ENCODE results near the gene C1QL1. TPM values are rescaled to one million over a fixed set of nuclear protein-coding genes. Genes with fewer than 3 reads are reported as not detected.
A peak's percentile ranks its signal among the peaks of the same experiment; 100 is the strongest.

Gene C1QL1
- total and polyA plus RNA-seq, 4 donors = 0.10 to 0.57 (median 0.39) TPM

GRCh38 chr17:44988044-44988942 lies 20.2 kb upstream of the C1QL1 start:
- H3K36me3 ChIP-seq (ENCODE audit: control insufficient read depth in 4 of 4, insufficient read depth in 4 of 4, low read length in 4 of 4) = no peaks in the 10 kb centered on the region
- H3K4me3 ChIP-seq = no peak overlapping the region
- ATAC-seq (ENCODE audit: insufficient read depth, low FRiP score) (no peak), DNase-seq (no peak)
- H3K9ac ChIP-seq (ENCODE audit: insufficient read depth in 1 of 2, low read length in 2 of 2) = no peak overlapping the region
- no peak for TF ChIP-seq CTCF (IDR thresholded peaks at IDR 0.05; ENCODE audit: control extremely low read depth, extremely low read depth)
- H3K27ac ChIP-seq (ENCODE audit: low read depth in 1 of 2, low read length in 1 of 2) = no peak overlapping the region
- H3K4me1 ChIP-seq (ENCODE audit: control insufficient read depth in 5 of 5, insufficient read depth in 5 of 5, low read length in 5 of 5) = peaks cover 0 to 6% (median 2%) of the 10 kb centered on the region in 5 donors
- H3K9me3 ChIP-seq (ENCODE audit: control insufficient read depth in 4 of 4, insufficient read depth in 3 of 4, low read length in 3 of 4) = peaks cover 0 to 2% (median 0%) of the 10 kb centered on the region in 4 donors
- WGBS, 2 donors = 37 to 53% methylated on average over 34 of the region's 34 CpGs
- peaks cover 0 to 20% (median 0%) of the 10 kb centered on the region in 3 donors for H3K27me3 ChIP-seq (ENCODE audit: control insufficient read depth in 3 of 3, insufficient read depth in 3 of 3, low read length in 2 of 3)

- Histone ChIP-seq H3K4me1 (ENCODE audit: control insufficient read depth in 5 of 5, insufficient read depth in 5 of 5, low read length in 5 of 5) (peaks cover 0 to 40% (median 16%) of the 10 kb centered on the region in 5 donors), H3K27me3 (ENCODE audit: control insufficient read depth in 3 of 3, insufficient read depth in 3 of 3, low read length in 2 of 3) (peaks cover 0 to 12% (median 0%) of the 10 kb centered on the region in 3 donors), H3K4me3 (no peak overlapping the region), H3K36me3 (ENCODE audit: control insufficient read depth in 4 of 4, insufficient read depth in 4 of 4, low read length in 4 of 4) (no peaks in the 10 kb centered on the region), H3K27ac (ENCODE audit: low read depth in 1 of 2, low read length in 1 of 2) (no peak overlapping the region), H3K9ac (ENCODE audit: insufficient read depth in 1 of 2, low read length in 2 of 2) (no peak overlapping the region), H3K9me3 (ENCODE audit: control insufficient read depth in 4 of 4, insufficient read depth in 3 of 4, low read length in 3 of 4) (no peaks in the 10 kb centered on the region)
- DNase-seq (peak in 1 of 3 donors; percentile 15), ATAC-seq (ENCODE audit: insufficient read depth, low FRiP score) (no peak)
- TF ChIP-seq CTCF (IDR thresholded peaks at IDR 0.05; ENCODE audit: control extremely low read depth, extremely low read depth) = no peak
- 90 to 94% methylated on average over 4 of the region's 4 CpGs for WGBS, 2 donors
These were observed 15.5 kb upstream of the C1QL1 start for GRCh38 chr17:44983563-44983962.

- Histone ChIP-seq H3K9ac (ENCODE audit: insufficient read depth in 1 of 2, low read length in 2 of 2) (no peak overlapping the region), H3K36me3 (ENCODE audit: control insufficient read depth in 4 of 4, insufficient read depth in 4 of 4, low read length in 4 of 4) (no peaks in the 10 kb centered on the region), H3K9me3 (ENCODE audit: control insufficient read depth in 4 of 4, insufficient read depth in 3 of 4, low read length in 3 of 4) (no peaks in the 10 kb centered on the region), H3K27ac (ENCODE audit: low read depth in 1 of 2, low read length in 1 of 2) (no peak overlapping the region), H3K27me3 (ENCODE audit: control insufficient read depth in 3 of 3, insufficient read depth in 3 of 3, low read length in 2 of 3) (peaks cover 0 to 12% (median 0%) of the 10 kb centered on the region in 3 donors), H3K4me1 (ENCODE audit: control insufficient read depth in 5 of 5, insufficient read depth in 5 of 5, low read length in 5 of 5) (peaks cover 3 to 50% (median 22%) of the 10 kb centered on the region in 5 donors), H3K4me3 (no peak overlapping the region)
- WGBS, 2 donors = 91 to 97% methylated on average over 3 of the region's 3 CpGs
- DNase-seq (no peak), ATAC-seq (ENCODE audit: insufficient read depth, low FRiP score) (no peak)
- TF ChIP-seq CTCF (IDR thresholded peaks at IDR 0.05; ENCODE audit: control extremely low read depth, extremely low read depth) = no peak
These were observed 14.1 kb upstream of the C1QL1 start for GRCh38 chr17:44982113-44982702.
